Progenitor cell of endocrine pancreas (in vitro differentiated cells): ENCODE results near the gene PBX1. TPM values are rescaled to one million over a fixed set of nuclear protein-coding genes. Genes with fewer than 3 reads are reported as not detected.

Experiments used
- DNase-seq: peaks from one replicate; pipeline ENCODE4 v3.0.0; 2021; ENCODE audit warnings: low spot score; ENCODE audit not compliant: unreplicated experiment
- H3K27ac Mint-ChIP-seq: 2 replicates; pipeline ENCODE4 v1.8.0; 2021; ENCODE audit warnings: mild to moderate bottlenecking, moderate library complexity, mixed read lengths
- H3K27me3 Mint-ChIP-seq: 2 replicates; pipeline ENCODE4 v1.8.0; 2021; ENCODE audit warnings: mixed read lengths
- H3K36me3 Mint-ChIP-seq: 2 replicates; pipeline ENCODE4 v1.8.0; 2022; ENCODE audit warnings: mixed read lengths; ENCODE audit not compliant: insufficient read depth
- H3K4me1 Mint-ChIP-seq: 2 replicates; pipeline ENCODE4 v1.8.0; 2021; ENCODE audit warnings: low read depth, mixed read lengths
- H3K4me3 Mint-ChIP-seq: 2 replicates; pipeline ENCODE4 v1.8.0; 2021; ENCODE audit warnings: low read depth, mild to moderate bottlenecking, moderate library complexity, mixed read lengths
- H3K9me3 Mint-ChIP-seq: 2 replicates; pipeline ENCODE4 v1.8.0; 2021; ENCODE audit warnings: low read depth, mixed read lengths
- total RNA-seq: library from RNA; stranded (reverse); gene quantifications from 2 replicates; pipeline ENCODE4 v1.2.1, GENCODE V29; 2021
- TF ChIP-seq, protein P1 (sequence below): fragments of 200-600 bp; sonication (generic); IDR thresholded peaks from one replicate; pipeline ENCODE4 v1.5.0; 2021; ENCODE audit warnings: antibody characterized with exemption, mild to moderate bottlenecking; ENCODE audit not compliant: unreplicated experiment

Gene PBX1
- total RNA-seq, 1 donor from 2014 or later = 205 TPM

GRCh38 chr1:164743976-164744375 lies 185.0 kb downstream of the PBX1 start:
- Mint-ChIP-seq H3K27me3 (no peaks in the 10 kb centered on the region), H3K4me1 (peaks cover 15% of the 10 kb centered on the region), H3K36me3 (peaks cover 6% of the 10 kb centered on the region), H3K27ac (no peak overlapping the region), H3K9me3 (no peaks in the 10 kb centered on the region), H3K4me3 (no peak overlapping the region)
- DNase-seq = no peak
- TF ChIP-seq, protein P1, sequence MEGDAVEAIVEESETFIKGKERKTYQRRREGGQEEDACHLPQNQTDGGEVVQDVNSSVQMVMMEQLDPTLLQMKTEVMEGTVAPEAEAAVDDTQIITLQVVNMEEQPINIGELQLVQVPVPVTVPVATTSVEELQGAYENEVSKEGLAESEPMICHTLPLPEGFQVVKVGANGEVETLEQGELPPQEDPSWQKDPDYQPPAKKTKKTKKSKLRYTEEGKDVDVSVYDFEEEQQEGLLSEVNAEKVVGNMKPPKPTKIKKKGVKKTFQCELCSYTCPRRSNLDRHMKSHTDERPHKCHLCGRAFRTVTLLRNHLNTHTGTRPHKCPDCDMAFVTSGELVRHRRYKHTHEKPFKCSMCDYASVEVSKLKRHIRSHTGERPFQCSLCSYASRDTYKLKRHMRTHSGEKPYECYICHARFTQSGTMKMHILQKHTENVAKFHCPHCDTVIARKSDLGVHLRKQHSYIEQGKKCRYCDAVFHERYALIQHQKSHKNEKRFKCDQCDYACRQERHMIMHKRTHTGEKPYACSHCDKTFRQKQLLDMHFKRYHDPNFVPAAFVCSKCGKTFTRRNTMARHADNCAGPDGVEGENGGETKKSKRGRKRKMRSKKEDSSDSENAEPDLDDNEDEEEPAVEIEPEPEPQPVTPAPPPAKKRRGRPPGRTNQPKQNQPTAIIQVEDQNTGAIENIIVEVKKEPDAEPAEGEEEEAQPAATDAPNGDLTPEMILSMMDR = no peak

DNA sequence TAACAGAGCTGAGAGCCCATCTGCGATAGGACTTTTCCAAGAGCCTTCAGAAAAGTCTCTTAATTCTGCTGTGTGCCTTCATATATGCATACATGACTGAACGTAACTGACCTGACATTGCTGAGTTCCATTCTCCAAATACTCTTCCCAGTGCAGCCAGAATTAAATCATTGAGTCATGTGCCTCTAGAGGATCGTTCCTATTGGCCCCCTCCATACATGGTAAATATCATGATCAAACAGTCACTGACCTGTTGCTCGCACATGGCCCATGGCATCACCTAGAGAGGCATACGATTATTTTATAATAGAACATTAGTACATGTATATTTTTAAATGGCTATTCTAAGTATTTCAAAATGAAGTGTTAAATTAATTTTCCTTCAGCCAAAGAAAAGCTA lies 186.8 kb downstream of the PBX1 start:
- H3K4me1 Mint-ChIP-seq = peaks cover 16% of the 10 kb centered on the region
- no peaks in the 10 kb centered on the region for H3K9me3 Mint-ChIP-seq
- no peak for DNase-seq
- peaks cover 6% of the 10 kb centered on the region for H3K36me3 Mint-ChIP-seq
- H3K27me3 Mint-ChIP-seq = no peaks in the 10 kb centered on the region
- TF ChIP-seq, protein P1 = no peak
- no peak overlapping the region for H3K27ac Mint-ChIP-seq
- no peak overlapping the region for H3K4me3 Mint-ChIP-seq

GRCh38 chr1:164746632-164747031 lies 187.6 kb downstream of the PBX1 start:
- H3K27ac Mint-ChIP-seq = peak overlapping the region; percentile 24
- H3K9me3 Mint-ChIP-seq = no peaks in the 10 kb centered on the region
- TF ChIP-seq, protein P1 = no peak
- no peaks in the 10 kb centered on the region for H3K27me3 Mint-ChIP-seq
- peaks cover 4% of the 10 kb centered on the region for H3K36me3 Mint-ChIP-seq
- H3K4me1 Mint-ChIP-seq = peaks cover 17% of the 10 kb centered on the region
- no peak for DNase-seq
- H3K4me3 Mint-ChIP-seq = no peak overlapping the region

DNA sequence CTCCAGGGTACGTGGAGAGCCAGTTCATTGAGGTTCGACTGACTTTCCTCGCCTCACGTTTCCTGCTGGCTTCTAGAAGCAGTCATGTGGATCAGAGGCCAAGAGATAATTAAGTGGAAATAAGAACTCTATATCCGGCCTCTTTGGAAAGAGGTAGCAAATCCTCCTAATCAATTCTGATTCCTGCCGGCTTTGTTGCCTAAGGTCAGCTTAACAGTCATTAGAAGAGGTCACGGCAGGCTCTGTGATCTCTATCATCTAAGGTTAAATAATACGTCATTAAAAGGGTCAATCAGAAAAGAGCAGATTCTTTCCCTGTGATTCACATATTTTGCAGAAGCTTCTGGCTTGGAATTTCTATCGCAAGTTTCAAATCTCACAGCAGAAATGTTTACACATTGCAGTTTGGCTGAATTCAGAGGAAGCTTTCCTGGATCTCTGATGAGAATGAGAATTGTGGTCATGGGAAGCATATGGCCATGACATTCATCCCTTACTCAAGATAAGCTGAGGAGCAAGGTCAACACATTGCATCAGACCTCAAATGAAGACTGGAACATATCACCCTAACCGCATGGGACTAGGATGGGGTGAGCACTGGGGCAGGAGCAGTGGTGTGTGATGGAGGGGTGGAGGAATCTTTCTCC lies 189.4 kb downstream of the PBX1 start:
- Mint-ChIP-seq H3K27ac (peak overlapping the region; percentile 80), H3K9me3 (no peaks in the 10 kb centered on the region), H3K36me3 (peaks cover 4% of the 10 kb centered on the region), H3K4me3 (peak overlapping the region; percentile 31), H3K4me1 (peaks cover 23% of the 10 kb centered on the region), H3K27me3 (no peaks in the 10 kb centered on the region)
- DNase-seq = no peak
- TF ChIP-seq, protein P1 = no peak

DNA sequence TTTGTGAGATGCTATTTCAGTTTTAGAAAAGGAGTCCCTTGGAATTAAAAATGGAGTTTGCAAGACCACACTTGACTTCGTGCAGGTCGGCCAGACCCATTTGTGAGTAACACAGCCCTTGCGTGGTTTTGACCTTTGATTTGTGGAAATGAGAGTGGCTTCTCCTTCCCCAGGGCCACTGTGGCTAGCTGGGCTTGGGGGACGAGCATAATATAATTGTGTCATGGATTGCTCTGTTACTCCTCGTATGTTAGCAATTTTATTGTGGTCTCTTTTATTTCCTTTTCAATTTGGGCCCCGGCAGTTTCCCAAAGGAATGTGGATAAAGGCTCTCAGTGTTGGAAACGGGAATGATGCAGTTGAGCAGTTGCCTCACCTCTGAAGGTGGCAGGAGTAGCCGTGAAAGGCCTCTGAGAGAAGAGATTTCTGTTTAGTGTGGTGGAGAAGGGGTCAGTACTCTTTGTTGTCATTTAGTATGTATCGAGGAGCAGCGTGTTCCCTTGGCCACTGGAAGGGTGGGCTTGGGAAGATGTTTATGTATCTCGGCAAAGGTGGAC lies 194.6 kb downstream of the PBX1 start:
- H3K27me3 Mint-ChIP-seq = no peaks in the 10 kb centered on the region
- peak overlapping the region; percentile 54 for H3K27ac Mint-ChIP-seq
- peaks cover 19% of the 10 kb centered on the region for H3K4me1 Mint-ChIP-seq
- DNase-seq = no peak
- TF ChIP-seq, protein P1 = no peak
- H3K36me3 Mint-ChIP-seq = peaks cover 7% of the 10 kb centered on the region
- no peak overlapping the region for H3K4me3 Mint-ChIP-seq
- H3K9me3 Mint-ChIP-seq = no peaks in the 10 kb centered on the region
